Right ventricle myocardium inferior (tissue), 1 donor: ENCODE measurements around the gene UFSP1. TPM values are rescaled to one million over a fixed set of nuclear protein-coding genes. Genes with fewer than 3 reads are reported as not detected.

ENCODE experiments used
- ATAC-seq: fragments of 200-7000 bp; cut with Tn5 transposase; one replicate; pipeline ENCODE4 v1.9.1; 2020; ENCODE audit warnings: mild to moderate bottlenecking, moderate library complexity
- DNase-seq: peaks from one replicate; pipeline ENCODE4 v3.0.0; 2021; ENCODE audit errors: missing footprints
- intact Hi-C: fragments of 100-400 bp; cut with DNase I; formaldehyde crosslinking; loops from one replicate; pipeline ENCODE4 v1.11.0; 2022
- total RNA-seq: library from RNA; stranded (reverse); fragmentation: NEBNext Ultra II Directional; extraction: Animal tissue kit (Norgen Biotek cat#: 25700); gene quantifications from one replicate; pipeline ENCODE4 v1.2.1, GENCODE V29; 2021
- donor health status: DM: no; HTN: yes; CAD: no; lungs with severe emphysema.

UFSP1 gene
- total RNA-seq, 1 donor from 2014 or later: 1.9 TPM

DNA sequence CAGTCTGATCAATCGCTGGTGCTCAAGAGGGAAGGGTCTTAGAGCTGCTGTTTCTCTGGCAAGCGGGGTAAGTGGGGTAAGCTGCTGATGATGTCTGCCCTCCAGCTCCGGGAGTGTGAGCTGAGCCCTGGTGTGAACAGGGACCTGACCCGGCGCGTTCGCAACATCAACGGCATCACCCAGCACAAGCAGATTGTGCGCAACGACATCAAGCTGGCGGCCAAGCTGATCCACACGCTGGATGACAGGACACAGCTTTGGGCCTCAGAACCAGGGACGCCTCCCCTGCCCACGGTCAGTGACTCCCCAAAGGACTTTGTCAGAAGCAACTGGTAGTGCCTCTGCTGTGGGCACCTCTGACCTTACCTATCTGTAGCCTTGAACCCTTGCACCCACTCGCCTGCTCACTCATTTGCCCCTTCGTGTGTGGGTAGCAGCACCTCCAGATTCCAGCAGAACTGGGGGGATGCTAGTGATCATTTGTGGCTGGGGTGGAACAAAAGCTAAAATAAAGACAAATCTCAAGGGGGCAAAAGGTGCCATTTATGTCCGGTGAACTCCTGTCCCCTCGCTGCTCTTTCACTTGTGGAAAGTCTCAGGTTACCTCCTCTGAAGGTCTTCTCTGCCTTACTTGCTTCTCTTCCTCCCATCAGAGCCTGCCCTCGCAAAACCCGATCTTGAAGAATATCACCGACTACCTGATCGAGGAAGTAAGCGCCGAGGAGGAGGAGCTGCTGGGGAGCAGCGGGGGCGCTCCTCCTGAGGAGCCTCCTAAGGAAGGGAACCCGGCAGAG lies 3.2 kb downstream of the UFSP1 start:
- peak; percentile 60 for DNase-seq
- no peak for ATAC-seq
- intact Hi-C loops: no loop called here

DNA sequence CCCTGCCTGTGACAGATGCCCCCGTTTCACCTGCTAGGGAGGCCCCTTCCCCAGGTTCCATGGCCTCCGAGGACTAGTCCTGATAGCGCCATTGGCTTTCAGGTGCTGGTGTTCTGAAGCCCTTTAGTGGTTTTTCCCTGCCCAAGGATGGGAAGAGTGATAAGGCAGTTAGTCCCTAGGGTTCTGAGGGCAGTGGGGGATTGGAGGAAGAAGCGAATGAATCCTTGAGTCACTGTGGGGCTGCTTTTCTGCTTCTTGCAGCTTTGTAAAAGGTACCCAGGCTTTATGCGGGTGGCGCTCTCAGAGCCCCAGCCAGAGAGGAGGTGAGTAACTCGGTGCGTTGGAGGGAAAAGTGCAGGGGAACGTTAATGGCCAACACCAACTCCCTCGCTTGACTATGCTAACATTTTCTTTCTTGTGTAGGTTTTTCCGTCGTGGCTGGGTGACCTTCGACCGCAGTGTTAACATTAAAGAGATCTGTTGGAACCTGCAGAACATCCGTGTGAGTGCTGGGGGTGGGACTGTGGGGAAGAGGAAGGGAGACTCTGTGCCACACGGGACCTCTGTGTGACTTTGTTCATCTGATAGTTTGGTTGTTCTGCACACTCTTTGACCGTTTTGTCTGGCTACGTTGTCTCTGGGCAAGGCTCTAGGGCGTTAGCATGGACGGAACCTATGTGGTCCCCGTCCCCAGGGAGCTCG lies 3.9 kb downstream of the UFSP1 start:
- DNase-seq (peak; percentile 55), ATAC-seq (no peak)
- intact Hi-C loops: no loop called here

DNA sequence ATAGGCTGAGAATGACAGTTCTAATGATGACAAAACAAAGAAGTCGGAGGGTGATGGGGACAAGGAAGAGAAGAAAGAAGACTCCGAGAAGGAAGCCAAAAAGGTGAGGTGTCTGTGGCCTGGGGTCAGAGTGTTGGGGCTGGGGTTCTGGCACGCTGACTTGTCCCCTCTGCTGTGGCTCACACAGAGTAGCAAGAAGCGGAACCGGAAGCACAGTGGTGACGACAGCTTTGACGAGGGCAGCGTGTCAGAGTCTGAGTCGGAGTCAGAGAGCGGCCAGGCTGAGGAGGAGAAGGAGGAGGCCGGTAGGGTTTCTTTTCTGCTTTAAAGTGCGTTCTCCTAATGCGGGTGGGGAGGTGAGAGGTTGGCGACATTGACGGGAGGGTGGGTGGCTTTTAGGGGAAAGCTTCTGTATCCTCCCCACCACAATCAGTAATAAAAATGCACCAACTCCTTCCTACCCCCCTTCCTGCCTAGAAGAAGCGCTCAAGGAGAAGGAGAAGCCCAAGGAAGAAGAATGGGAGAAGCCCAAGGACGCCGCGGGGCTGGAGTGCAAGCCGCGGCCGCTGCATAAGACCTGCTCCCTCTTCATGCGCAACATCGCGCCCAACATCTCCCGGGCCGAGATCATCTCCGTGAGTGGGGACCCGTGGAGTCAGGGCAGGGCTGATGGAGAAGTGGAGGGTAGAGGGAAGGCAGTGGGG lies 4.6 kb downstream of the UFSP1 start:
- DNase-seq: peak; percentile 59
- intact Hi-C loops: no loop called here

DNA sequence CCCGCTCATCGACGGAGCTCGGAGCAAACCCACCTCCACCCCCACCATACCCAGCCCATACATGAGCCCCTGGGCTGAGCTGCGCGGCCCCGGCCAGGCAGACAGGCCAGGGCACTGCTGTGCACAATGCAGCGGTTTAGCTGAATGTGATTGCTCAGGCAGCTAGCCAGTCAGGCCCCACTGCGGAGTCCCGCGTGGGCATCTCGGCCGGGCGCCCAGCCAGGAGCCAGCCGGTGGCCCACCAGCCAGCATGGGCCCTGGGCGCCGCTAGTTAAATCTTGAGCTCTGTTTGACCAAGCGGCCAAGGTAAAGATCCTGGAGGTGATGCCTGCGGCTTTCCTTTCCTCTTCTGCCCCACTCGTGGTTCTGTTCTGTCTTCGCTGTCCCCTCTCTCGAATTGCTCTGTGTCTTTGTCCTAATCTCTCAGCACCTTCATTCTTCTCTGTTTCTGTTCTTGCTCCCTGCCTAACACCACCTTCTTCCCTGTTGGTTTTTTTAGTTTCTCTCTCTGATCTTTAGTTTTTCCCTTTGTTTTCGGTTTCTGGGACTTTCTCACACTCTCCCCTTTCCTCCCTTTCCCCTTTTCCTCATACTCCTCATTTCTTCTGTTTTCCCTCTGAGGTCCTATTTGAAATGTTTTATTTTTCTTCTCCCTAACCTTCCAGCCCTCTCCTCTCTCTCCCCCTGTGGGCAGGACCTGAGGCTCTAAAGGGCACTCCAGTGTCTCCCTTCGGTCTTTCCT lies 6.6 kb downstream of the UFSP1 start:
- ATAC-seq: no peak
- DNase-seq: peak; percentile 14
- intact Hi-C loops: no loop called here

More for the DNA sequence above, 4.6 kb downstream of the UFSP1 start:
- ATAC-seq: no peak

DNA sequence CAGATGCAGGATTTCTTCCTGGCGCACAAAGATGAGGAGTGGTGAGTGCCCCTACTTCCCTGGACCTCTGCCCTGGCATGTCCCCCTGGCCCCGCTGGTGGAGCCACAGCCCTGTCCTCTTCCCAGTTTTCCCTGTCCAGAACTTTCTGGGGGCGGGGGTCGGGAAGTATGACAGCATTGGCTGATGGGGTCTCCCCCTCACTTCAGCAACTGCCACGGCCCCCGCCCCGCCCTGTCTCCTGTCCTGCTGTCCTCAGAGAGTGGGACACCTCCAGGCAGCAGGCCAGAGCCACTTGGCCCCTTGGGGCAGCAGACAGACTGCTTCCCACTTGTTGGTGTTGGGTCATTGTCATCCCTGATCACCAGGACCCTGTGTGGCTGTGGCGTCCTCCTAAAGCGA lies 7.3 kb downstream of the UFSP1 start:
- ATAC-seq (no peak), DNase-seq (peak; percentile 39)
- intact Hi-C loops: no loop called here

DNA sequence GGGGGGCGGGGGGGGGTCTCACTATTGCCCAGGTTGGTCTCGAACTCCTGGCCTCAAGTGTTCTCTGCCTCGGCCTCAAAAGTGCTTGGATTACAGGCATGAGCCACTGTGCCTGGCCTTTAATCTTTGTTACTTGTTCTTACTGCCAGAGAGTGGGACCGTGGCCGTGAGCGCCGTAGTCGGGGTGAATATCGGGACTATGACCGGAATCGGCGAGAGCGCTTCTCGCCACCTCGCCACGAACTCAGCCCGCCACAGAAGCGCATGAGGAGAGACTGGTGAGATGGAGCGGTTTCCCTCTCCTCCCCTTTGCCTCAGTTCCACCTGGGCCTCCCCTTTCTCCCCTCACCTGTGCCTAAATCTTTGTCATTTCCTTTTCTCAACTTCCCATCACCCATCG lies 8.4 kb downstream of the UFSP1 start:
- ATAC-seq: no peak
- peak; percentile 64 for DNase-seq
- intact Hi-C loops: no loop called here

DNA sequence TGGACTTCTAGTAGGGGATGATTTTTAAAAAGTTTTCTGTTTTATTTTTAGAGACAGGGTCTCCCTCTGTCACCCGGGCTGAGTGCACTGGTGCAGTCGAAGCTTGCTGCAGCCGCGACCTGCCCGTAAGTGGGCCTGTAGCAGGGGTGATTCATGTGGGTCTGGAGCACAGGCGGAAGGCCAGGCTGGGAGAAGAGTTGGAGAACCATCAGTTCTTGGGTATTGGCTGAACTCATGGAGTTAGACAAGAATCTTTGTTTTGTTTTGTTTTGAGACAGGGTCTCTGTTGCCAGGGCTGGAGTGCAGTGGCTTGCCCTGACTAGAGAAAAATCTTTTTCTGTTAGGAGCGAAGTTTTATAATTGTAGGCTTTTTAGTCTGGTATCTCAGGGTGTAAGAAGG lies 8.9 kb downstream of the UFSP1 start:
- DNase-seq (peak; percentile 2), ATAC-seq (no peak)
- intact Hi-C loops: no loop called here

DNA sequence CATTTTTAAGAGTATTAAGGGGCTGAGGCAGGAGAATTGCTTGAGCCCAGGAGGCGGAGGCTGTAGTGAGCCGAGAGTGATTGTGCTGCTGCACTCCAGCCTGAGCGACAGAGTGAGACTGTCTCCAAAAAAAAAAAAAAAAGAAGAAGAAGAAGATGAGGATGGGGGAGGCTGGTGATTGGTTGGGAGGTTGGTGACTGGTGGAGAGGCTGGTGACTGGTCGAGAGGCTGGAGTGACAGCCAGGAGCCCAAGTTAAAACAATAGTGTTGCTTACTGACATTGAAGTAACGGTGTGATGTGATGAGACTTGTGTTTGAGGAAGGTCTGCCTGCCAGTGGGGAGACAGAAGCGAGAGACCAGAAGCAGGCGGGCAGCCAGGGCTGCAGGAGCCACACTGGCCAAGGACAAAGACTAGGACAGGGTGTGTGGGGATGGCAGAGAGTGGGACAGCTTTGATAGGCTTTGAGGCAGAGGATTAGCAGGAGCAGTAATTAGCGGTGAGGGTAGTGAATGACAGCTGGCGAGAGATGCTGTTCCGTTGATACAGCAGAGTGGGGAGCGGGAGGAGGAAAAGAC lies 9.7 kb downstream of the UFSP1 start:
- DNase-seq: peak; percentile 45
- peak; percentile 48 for ATAC-seq
- intact Hi-C loops: no loop called here

DNA sequence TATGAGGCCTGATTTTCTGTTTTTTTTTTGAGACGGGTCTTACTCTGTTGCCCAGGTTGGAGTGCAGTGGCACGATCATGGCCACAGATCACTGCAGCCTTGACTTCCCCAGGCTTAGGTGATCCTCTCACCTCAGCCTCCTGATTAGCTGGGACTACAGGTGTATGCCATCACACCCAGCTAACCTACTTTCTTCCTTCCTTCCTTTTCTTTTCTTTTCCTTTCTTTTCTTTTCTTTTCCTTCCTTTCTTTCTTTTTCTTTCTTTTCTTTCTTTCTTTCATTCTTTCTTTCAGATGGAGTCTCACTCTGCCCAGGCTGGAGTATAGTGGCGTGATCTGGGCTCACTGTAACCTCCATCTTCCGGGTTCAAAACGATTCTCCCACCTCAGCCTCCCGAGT lies 10.8 kb downstream of the UFSP1 start:
- ATAC-seq (no peak), DNase-seq (no peak)
- intact Hi-C loops: no loop called here

DNA sequence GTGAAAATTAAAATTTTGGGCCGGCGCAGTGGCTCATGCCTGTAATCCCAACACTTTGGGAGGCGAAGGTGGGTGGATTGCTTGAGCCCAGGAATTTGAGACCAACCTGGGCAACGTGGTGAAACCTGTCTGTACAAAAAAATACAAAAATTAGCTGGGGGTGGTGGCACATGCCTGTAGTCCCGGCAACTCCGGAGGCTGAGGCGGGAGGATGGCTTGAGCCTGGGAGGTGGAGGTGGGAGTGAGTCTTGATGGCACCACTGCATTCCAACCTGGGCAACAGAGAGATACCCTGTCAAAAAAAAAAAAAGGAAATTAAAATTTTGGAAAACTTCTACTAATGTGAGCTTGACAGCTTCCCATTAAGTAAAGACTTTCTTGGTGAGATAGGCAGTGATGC lies 11.5 kb downstream of the UFSP1 start:
- no peak for DNase-seq
- ATAC-seq: no peak
- intact Hi-C loops: no loop called here

DNA sequence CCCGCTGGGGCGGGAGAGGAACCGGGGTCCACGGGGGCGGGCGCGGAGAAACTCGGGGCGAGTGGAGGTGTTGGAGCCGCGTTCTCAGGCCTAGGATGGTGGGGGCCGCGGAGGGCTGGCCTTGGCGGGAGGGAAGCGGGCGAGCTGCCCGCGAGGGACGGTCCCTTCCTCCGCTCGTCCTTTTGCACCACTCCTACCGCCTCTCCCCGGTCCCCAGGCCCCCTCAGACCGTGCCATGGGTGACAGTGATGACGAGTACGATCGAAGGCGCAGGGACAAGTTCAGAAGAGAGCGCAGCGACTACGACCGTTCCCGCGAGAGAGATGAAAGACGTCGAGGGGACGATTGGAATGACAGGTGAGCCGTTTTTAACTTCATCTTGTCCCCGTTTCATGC lies 14.2 kb downstream of the UFSP1 start:
- ATAC-seq (peak; percentile 49), DNase-seq (no peak)
- intact Hi-C loops: loop anchor here (2.0 kb wide), 1 partner anchor 13 kb away; the partner anchor contains the start of gene UFSP1

DNA sequence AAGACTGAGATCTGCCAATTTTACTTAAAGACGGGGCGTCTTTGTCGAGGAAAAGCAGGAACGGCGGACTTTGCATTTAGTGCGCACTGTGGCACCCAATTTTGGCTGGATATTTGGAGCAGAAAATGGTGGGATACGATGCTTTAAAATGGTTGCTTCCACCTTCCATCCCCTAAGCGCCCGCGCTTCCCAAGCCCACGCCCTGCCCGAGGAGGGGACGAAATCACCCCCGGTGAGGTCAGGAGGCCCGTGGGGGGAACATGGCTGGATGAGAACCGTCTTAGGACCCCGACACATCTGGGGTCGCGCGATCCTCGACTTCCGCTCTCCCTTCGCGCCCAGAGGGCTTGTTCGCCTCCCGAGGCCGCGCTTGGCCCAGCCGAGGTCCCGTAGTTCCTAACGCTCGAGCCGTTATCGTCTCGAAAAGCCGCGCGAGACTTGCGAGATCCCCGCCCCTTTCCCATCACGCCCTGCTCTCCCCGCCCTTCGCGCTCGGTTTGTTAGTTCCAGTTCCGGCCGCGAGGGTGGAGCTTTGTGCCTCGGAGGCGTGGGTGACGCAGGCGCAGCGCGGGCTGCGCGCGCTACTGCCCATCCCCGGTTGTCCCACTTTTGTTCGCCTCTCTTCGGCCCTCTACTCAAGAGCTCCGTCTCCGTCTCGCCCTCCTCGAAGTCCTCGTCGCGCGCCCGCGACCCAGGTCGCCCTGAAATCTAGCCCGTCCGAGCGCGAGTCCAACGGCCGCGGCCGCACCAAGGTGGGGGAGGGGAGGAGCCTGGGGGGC lies 14.7 kb downstream of the UFSP1 start, which contains the start of gene SRRT:
TSS of gene SRRT (plus strand) at position 527 of the 779 bp plus-strand sequence. CDS start 488 bp downstream, outside the sequence.
- ATAC-seq: peak; percentile 97
- intact Hi-C loops: loop anchor here (2.0 kb wide), 1 partner anchor 14 kb away; the partner anchor contains the start of gene UFSP1
- DNase-seq: peak; percentile 100

DNA sequence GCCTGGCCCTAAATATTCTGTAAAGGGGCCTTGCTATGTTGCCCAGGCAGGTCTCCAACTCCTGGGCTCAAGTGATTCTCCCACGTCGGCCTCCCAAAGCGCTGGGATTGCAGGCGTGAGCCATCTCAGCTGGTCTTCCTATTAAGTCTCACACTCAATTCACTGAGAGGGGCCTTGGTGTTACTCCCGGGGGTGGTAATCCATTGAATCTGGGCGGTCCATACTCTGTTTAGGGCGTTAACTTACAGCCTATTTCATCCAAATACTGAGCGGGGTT lies 15.3 kb downstream of the UFSP1 start:
- ATAC-seq: peak; percentile 3
- DNase-seq: peak; percentile 18
- intact Hi-C loops: loop anchor here (2.0 kb wide), 1 partner anchor 15 kb away; the partner anchor contains the start of gene UFSP1

DNA sequence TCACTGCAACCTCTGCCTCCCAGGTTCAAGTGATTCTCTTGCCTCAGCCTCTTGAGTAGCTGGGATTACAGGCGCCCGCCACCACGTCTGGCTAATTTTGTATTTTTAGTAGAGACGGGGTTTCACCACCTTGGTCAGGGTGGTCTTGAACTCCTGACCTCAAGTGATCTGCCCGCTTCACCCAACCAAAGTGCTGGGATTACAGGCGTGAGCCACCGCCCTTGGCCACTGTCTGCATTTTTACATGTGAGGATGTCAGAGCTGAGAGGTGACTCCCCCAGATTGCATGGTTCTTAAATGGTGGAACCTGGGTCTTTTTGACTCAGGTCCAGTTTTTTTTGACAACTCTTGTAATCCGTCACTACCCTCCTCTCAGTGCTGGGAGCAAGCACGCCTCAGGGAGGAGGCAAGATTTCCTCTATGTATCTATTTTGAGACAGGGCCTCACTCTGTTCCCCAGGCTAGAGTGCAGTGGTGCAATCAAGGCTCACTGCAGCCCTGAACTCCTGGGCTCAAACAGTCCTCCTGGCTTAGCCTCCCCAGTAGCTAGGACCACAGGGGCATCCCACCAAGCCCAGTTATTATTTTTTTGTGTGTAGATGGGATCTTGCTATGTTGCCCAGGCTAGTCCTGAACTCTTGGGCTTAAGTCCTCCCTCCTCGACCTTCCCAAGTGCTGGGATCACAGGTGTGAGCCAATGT lies 15.8 kb downstream of the UFSP1 start:
- ATAC-seq: no peak

DNA sequence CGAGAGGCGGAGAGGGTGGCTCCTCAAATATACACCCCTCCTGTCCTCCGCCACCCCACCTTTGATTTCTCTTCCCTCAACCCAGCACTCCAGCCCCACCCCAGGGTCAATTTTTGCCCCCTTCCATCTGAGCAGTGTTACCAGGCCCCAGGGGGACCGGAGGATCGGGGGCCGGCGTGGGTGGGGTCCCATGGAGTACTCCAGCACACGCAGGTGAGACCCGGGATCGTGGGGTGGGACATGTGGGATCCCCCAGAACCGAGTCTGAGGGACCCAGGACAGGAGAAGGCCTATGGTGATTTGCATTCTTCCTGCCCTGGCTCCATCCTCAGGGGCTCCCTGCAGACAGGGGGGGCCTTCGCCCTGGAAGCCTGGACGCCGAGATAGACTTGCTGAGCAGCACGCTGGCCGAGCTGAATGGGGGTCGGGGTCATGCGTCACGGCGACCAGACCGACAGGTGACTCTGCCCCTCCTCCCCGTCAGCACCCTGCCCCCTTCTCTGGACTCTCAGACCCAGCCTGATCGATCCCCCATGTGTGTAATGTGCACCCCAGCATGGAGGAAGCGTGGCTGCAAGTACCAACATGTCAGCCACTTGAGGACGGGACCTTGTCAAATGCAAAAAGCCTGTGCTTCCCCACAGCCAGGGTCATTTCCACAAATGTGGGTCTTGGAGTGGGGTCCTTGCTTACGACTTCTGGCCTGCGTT lies 21.6 kb downstream of the UFSP1 start:
- peak; percentile 0 for ATAC-seq
- peak; percentile 48 for DNase-seq
- intact Hi-C loops: no loop called here

More for the DNA sequence above, 15.8 kb downstream of the UFSP1 start:
- DNase-seq: peak; percentile 27
- intact Hi-C loops: loop anchor here (2.0 kb wide), 1 partner anchor 15 kb away; the partner anchor contains the start of gene UFSP1

DNA sequence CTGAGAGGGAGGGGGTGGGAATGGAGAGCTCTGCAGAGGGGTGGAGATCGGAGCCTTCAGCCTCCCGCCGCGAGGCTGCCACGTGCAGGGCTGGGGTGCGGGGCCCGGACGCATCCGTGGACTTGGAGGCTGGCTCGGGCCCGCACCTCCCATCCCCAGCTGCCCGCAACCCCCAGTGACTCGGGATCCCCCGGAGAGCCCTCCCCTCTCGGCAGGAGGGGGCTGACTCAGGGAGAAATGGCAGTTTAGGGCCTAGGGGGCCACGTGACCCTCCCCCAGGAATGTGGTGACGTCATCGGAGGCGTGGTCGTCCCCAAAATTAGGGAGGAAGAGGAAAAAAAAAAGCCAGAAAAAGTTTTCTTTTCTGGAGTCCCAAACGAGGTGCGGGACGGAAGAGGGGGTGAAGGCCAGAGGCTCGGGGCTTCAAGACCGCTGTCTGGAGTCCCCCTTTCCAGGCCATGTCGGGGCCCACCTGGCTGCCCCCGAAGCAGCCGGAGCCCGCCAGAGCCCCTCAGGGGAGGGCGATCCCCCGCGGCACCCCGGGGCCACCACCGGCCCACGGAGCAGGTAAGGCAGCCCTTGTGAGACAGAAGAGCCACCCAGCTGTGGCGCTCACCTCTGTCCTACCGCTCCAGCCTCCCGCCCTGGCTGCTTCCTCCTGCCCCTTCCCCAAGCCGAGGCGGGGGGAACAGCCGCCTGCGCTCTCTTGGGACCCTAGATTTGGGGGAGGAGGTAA lies 22.3 kb downstream of the UFSP1 start, which contains the start of gene TRIP6:
TSS of gene TRIP6 (plus strand) at position 348 of the 736 bp plus-strand sequence. CDS start at position 459, 111 bp downstream.
- DNase-seq (peak; percentile 90), ATAC-seq (peak; percentile 76)
- intact Hi-C loops: no loop called here
